Activated CD4-positive, CD25-positive, alpha-beta regulatory T cell treated with anti-CD3 and anti-CD28 coated beads, Interleukin-2, amount 50 U/mL, for 16 hours (primary cell): Measurements from ENCODE around the gene ITGA8.
"Not testable (repeated sequence)": the region's sequence is repeated elsewhere in the genome, so short reads cannot be mapped to it uniquely, and the experiment has no call there.

ENCODE experiments used
- DNase-seq: peaks from one replicate; pipeline ENCODE4 v3.0.0-alpha.2; 2020; ENCODE audit warnings: low read depth, low spot score

Gene ITGA8

GRCh38 chr10:15719899-15720634 is at the start of gene ITGA8:
Gene ITGA8 (minus strand): TSS chr10:15719922. CDS start chr10:15719771, 151 bp downstream.
- no peak for DNase-seq

- no peak for DNase-seq
Measured at GRCh38 chr10:15764892-15765454, 45.3 kb upstream of the ITGA8 start.

- DNase-seq, result no peak
Measured at GRCh38 chr10:15763006-15763405, 43.3 kb upstream of the ITGA8 start.

- not testable (repeated sequence) for DNase-seq
Measured at GRCh38 chr10:15762239-15762638, 42.5 kb upstream of the ITGA8 start.

GRCh38 chr10:15761224-15761623 is 41.5 kb upstream of the ITGA8 start:
- not testable (repeated sequence) for DNase-seq

- DNase-seq, result no peak
Measured at GRCh38 chr10:15760681-15761080, 41.0 kb upstream of the ITGA8 start.

GRCh38 chr10:15759265-15759664 is 39.5 kb upstream of the ITGA8 start:
- no peak for DNase-seq

GRCh38 chr10:15758618-15759017 is 38.9 kb upstream of the ITGA8 start:
- no peak for DNase-seq

GRCh38 chr10:15754937-15755336 is 35.2 kb upstream of the ITGA8 start:
- DNase-seq, result no peak

- no peak for DNase-seq
Measured at GRCh38 chr10:15751046-15751445, 31.3 kb upstream of the ITGA8 start.

GRCh38 chr10:15748126-15748525 is 28.4 kb upstream of the ITGA8 start:
- DNase-seq, result no peak

- DNase-seq, result no peak
Measured at GRCh38 chr10:15747632-15748031, 27.9 kb upstream of the ITGA8 start.

- DNase-seq, result no peak
Measured at GRCh38 chr10:15745751-15746150, 26.0 kb upstream of the ITGA8 start.

- no peak for DNase-seq
Measured at GRCh38 chr10:15744217-15744865, 24.6 kb upstream of the ITGA8 start.

GRCh38 chr10:15743443-15743842 is 23.7 kb upstream of the ITGA8 start:
- no peak for DNase-seq

GRCh38 chr10:15742836-15743235 is 23.1 kb upstream of the ITGA8 start:
- no peak for DNase-seq

GRCh38 chr10:15742102-15742501 is 22.4 kb upstream of the ITGA8 start:
- DNase-seq, result no peak

- DNase-seq, result no peak
Measured at GRCh38 chr10:15741581-15741980, 21.9 kb upstream of the ITGA8 start.

GRCh38 chr10:15740261-15740660 is 20.5 kb upstream of the ITGA8 start:
- DNase-seq, result no peak

- no peak for DNase-seq
Measured at GRCh38 chr10:15739254-15739970, 19.7 kb upstream of the ITGA8 start.

- DNase-seq, result no peak
Measured at GRCh38 chr10:15738270-15738925, 18.7 kb upstream of the ITGA8 start.

GRCh38 chr10:15737656-15738055 is 17.9 kb upstream of the ITGA8 start:
- no peak for DNase-seq
